GM10266 (cell line): ENCODE results near the gene ITPKC.
A peak's percentile ranks its signal among the peaks of the same experiment; 100 is the strongest.

Source experiments
- DNase-seq: peaks from one replicate; pipeline ENCODE4 v3.0.0; 2012; ENCODE audit errors: extremely low spot score
- CTCF ChIP-seq: IDR thresholded peaks from 2 replicates; pipeline ENCODE4 v1.5.1; 2012; ENCODE audit warnings: mild to moderate bottlenecking, low read depth; ENCODE audit not compliant: control insufficient read depth, insufficient read depth; ENCODE audit errors: missing control alignments

Gene ITPKC

DNA sequence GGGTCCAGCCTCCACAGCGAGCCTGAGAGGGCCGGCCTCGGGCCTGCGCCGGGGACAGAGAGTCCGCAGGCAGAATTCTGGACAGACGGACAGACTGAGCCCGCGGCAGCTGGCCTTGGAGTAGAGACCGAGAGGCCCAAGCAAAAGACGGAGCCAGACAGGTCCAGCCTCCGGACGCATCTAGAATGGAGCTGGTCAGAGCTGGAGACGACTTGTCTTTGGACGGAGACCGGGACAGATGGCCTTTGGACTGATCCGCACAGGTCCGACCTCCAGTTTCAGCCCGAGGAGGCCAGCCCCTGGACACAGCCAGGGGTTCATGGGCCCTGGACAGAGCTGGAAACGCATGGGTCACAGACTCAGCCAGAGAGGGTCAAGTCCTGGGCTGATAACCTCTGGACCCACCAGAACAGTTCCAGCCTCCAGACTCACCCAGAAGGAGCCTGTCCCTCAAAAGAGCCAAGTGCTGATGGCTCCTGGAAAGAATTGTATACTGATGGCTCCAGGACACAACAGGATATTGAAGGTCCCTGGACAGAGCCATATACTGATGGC, 490 bp downstream of the ITPKC start:
- DNase-seq: no peak
- TF ChIP-seq CTCF: no peak

DNA sequence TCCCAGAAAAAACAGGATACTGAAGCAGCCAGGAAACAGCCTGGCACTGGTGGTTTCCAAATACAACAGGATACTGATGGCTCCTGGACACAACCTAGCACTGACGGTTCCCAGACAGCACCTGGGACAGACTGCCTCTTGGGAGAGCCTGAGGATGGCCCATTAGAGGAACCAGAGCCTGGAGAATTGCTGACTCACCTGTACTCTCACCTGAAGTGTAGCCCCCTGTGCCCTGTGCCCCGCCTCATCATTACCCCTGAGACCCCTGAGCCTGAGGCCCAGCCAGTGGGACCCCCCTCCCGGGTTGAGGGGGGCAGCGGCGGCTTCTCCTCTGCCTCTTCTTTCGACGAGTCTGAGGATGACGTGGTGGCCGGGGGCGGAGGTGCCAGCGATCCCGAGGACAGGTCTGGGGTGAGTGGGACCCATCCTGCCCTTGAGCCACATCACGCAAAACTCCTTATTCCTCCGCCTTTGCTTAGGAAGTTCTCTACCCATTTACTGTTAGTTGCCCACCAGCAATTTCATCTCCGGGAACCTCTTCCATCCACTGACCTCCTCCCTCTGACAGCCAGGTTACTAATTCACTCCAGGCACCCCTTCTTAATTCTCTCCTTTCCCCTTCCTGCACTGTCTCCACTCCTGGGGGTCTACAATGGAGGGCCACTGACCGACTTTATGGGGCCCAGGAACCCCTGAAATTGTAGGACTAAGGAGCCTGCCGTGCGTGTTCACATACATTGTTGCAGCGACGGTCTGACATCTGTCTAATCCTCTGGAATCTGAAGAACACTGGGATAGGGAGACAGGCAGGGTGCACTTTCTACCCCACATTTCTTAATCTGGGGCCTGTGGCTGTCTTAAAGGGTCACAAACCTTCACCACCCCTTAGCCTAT, 1.2 kb downstream of the ITPKC start:
- TF ChIP-seq CTCF: no peak
- no peak for DNase-seq

DNA sequence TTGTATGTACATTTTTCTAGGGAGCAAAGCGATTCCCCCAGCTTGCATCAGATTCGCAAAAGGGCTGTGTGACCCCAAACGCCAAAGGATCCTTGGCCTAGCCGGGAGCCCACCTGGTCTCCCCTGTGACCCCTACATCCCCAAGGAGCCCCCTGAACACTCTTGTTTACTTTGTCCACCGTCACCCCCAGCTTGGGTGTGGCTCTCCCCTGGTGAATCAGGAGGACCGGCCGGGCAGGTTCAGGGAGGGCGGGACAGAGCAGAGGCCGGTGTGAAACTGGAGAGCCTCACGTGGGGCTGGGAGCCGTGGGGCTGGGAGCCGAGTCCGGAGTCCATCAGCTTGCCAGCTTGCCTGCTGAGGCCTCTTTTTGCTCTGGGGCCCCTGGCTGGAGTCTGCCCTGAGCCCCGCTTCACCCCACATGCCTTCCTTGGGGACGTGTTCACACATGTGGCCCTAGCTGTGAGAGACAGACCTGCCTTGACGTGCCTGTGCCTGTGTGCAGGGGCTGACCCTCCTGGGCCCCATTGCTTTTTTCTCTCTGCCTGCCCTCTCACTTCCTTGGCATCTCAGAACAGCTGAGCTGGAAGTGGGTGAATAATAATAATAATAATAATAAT, 2.0 kb downstream of the ITPKC start:
- TF ChIP-seq CTCF: no peak
- DNase-seq: peak; percentile 50

DNA sequence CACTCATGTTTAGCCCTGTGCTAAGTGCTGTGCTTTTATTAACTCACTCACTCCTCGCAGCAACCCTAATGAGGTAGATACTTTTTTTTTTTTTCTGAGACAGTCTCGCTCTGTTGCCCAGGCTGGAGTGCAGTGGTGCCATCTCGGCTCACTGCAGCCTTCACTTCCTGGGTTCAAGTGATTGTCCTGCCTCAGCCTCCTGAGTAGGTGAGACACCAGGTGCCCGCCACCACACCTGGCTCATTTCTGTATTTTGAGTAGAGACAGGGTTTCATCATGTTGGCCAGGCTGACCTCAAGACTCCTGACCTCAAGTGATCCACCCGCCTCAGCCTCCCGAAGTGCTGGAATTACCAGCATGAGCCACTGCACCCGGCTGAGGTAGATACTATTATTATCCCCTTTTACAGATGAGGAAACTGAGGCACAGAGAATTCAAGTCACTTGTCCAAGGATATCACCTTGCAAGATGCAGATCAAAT, 2.5 kb downstream of the ITPKC start:
- DNase-seq: no peak

DNA sequence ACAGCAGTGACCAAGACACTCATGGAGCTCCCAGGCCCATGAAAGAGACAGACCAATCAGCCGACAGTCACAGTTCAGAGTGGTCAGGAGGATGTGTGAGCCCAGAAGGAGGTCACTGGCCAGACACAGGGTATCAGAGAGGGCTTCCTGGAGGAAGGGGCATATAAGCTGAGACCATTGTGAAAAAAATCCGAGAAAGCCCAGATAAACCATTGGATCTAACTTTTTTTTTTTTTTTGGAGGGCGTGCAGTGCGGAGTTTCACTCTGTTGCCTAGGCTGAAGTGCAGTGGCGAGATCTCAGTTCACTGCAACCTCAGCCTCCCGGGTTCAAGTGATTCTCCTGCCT, 4.2 kb downstream of the ITPKC start:
- no peak for DNase-seq
- no peak for TF ChIP-seq CTCF

More for the DNA sequence above, 2.5 kb downstream of the ITPKC start:
- TF ChIP-seq CTCF: no peak

DNA sequence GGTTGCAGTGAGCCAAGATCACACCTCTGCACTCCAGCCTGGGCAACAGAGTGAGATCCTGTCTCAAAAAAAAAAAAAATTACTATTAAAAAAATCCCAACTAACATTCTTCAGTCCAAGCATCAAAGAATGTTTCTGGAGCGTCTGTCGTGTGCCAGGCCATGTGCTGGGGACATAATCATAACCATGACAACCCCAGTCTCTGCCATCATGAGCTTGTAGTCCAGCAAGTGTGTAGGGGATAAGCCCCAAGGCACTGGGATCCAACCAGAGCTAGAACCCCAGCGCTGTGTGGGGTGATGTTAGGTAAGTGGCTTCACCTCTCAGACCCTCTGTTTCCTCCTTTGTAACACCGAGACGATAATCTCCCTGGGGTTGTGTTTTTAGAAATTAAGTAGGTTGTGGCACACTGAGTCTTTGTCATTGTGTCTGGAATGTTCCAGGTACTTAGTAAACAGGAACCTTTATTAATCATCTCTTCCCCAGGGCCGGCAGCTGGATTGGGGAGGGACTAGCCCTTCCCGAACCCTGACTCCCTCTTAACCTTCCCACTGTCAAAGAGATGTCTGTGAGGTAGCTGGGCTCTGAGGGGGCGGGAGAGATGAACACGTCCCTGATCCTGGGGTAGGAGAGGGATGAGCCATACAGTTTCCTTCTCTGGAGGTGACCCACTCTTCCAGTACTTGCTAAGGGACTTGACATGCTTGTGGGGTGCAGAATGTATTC, 5.2 kb downstream of the ITPKC start:
- TF ChIP-seq CTCF: no peak

More for the DNA sequence above, 5.2 kb downstream of the ITPKC start:
- no peak for DNase-seq
